ENCODE measurements around the gene SNRPB.

The SNRPB gene

GRCh38 chr20:2470423-2471193 lies at the start of gene SNRPB (continued):
- TF ChIP-seq ZNF670 (tag by site-specific recombination; IDR thresholded peaks at IDR 0.05; ENCODE audit: low read depth): no peak
- peak; percentile 96 for TF ChIP-seq ZNF629 (tag by site-specific recombination; IDR thresholded peaks at IDR 0.05)
- TF ChIP-seq SCRT1 (tag by site-specific recombination; IDR thresholded peaks at IDR 0.05; ENCODE audit: borderline replicate concordance): no peak
- TF ChIP-seq ZNF239 (tag by site-specific recombination; IDR thresholded peaks at IDR 0.05): peak; percentile 81
- no peak for TF ChIP-seq ZNF354C (tag by site-specific recombination; IDR thresholded peaks at IDR 0.05; ENCODE audit: borderline replicate concordance, low read depth)
- peak; percentile 51; the same call in 1 of the 2 replicates for TF ChIP-seq ZNF302 (tag by site-specific recombination; IDR thresholded peaks at IDR 0.05; ENCODE audit: low read depth)
- no peak; the same call in none of the 2 replicates for TF ChIP-seq REST (tag by site-specific recombination; IDR thresholded peaks at IDR 0.05)
- peak; percentile 71; the same call in 1 of the 2 replicates for TF ChIP-seq TRIM28 (IDR thresholded peaks at IDR 0.05; ENCODE audit: borderline replicate concordance, low read length)
- TF ChIP-seq ZNF274 (IDR thresholded peaks at IDR 0.05; ENCODE audit: low read length): no peak
- TF ChIP-seq ZNF274 (tag by site-specific recombination; IDR thresholded peaks at IDR 0.05; ENCODE audit: borderline replicate concordance): no peak
- TF ChIP-seq YY1 (tag by site-specific recombination; IDR thresholded peaks at IDR 0.05): peak; percentile 82
- 0 out of 2 replicates have a peak, but pooled peaks have one; percentile 12 for TF ChIP-seq IKZF3 (tag by site-specific recombination; IDR thresholded peaks at IDR 0.05)
- TF ChIP-seq ZNF585B (tag by site-specific recombination; IDR thresholded peaks at IDR 0.05): no peak
- TF ChIP-seq ZNF488 (tag by site-specific recombination; IDR thresholded peaks at IDR 0.05): peak; percentile 74; the same call in 1 of the 2 replicates
- TF ChIP-seq ZNF776 (tag by site-specific recombination; IDR thresholded peaks at IDR 0.05; ENCODE audit: borderline replicate concordance): no peak
- TF ChIP-seq RBAK (tag by site-specific recombination; IDR thresholded peaks at IDR 0.05): no peak
- no peak for TF ChIP-seq MEIS1 (CRISPR knock-in tag; IDR thresholded peaks at IDR 0.05; ENCODE audit: borderline replicate concordance)
- peak; percentile 70 for TF ChIP-seq PRDM4 (tag by site-specific recombination; IDR thresholded peaks at IDR 0.05)
- TF ChIP-seq SP3 (tag by site-specific recombination; IDR thresholded peaks at IDR 0.05): peak; percentile 90
- TF ChIP-seq WT1 (tag by site-specific recombination; IDR thresholded peaks at IDR 0.05): peak; percentile 56
- no peak for TF ChIP-seq ZBTB10 (tag by site-specific recombination; IDR thresholded peaks at IDR 0.05)
- TF ChIP-seq ZXDB (tag by site-specific recombination; IDR thresholded peaks at IDR 0.05): peak; percentile 97
- TF ChIP-seq MYNN (tag by site-specific recombination; IDR thresholded peaks at IDR 0.05; ENCODE audit: borderline replicate concordance): no peak
- peak; percentile 99 for TF ChIP-seq ZBTB11 (tag by site-specific recombination; conservative IDR thresholded peaks at IDR 0.05; ENCODE audit: low read depth)
- no peak for TF ChIP-seq ZNF112 (tag by site-specific recombination; IDR thresholded peaks at IDR 0.05)
- TF ChIP-seq ZSCAN30 (tag by site-specific recombination; IDR thresholded peaks at IDR 0.05): peak; percentile 93

All from HEK293 (cell line).